SK-N-SH treated with all-trans-retinoic acid at 6 μM for 48 hours (cell line): ENCODE data around the gene GRB2.

ENCODE experiments used
- CREB5 ChIP-seq: fragments of 250-450 bp; sonication (Bioruptor Pico); IDR thresholded peaks from 2 replicates; pipeline ENCODE4 v1.5.1; 2020; ENCODE audit warnings: low read depth, mild to moderate bottlenecking, moderate library complexity
- CSDC2 ChIP-seq: fragments of 250-450 bp; sonication (Bioruptor Pico); IDR thresholded peaks from 2 replicates; pipeline ENCODE4 v1.5.0; 2020; ENCODE audit warnings: mild to moderate bottlenecking, moderate library complexity
- CSRNP3 ChIP-seq: fragments of 250-450 bp; sonication (Bioruptor Pico); IDR thresholded peaks from 2 replicates; pipeline ENCODE4 v1.5.1; 2021; ENCODE audit warnings: mild to moderate bottlenecking, moderate library complexity
- GLIS3 ChIP-seq: fragments of 250-450 bp; sonication (Bioruptor Pico); IDR thresholded peaks from 2 replicates; pipeline ENCODE4 v1.5.0; 2020; ENCODE audit warnings: mild to moderate bottlenecking, moderate library complexity
- ISL1 ChIP-seq: fragments of 250-450 bp; sonication (Bioruptor Pico); IDR thresholded peaks from 2 replicates; pipeline ENCODE4 v2.1.2; 2022; ENCODE audit warnings: mild to moderate bottlenecking, moderate library complexity
- TOX ChIP-seq: fragments of 250-450 bp; sonication (Bioruptor Pico); IDR thresholded peaks from 2 replicates; pipeline ENCODE4 v1.8.0; 2021; ENCODE audit warnings: mild to moderate bottlenecking, moderate library complexity, borderline replicate concordance
- TSHZ2 ChIP-seq: fragments of 250-450 bp; sonication (Bioruptor Pico); IDR thresholded peaks from 2 replicates; pipeline ENCODE4 v1.5.0; 2020; ENCODE audit warnings: mild to moderate bottlenecking, moderate library complexity
- ZFP3 ChIP-seq: fragments of 250-450 bp; sonication (Bioruptor Pico); IDR thresholded peaks from 2 replicates; pipeline ENCODE4 v1.5.0; 2020; ENCODE audit warnings: mild to moderate bottlenecking, moderate library complexity
- TF ChIP-seq, protein P1 (sequence below): fragments of 250-450 bp; sonication (Bioruptor Pico); IDR thresholded peaks from 2 replicates; pipeline ENCODE4 v1.8.0; 2021; ENCODE audit warnings: low read depth, mild to moderate bottlenecking, moderate library complexity, borderline replicate concordance
- TF ChIP-seq, protein P2 (sequence below): fragments of 250-450 bp; sonication (Bioruptor Pico); IDR thresholded peaks from 2 replicates; pipeline ENCODE4 v1.8.0; 2020; ENCODE audit warnings: mild to moderate bottlenecking, moderate library complexity, borderline replicate concordance

GRCh38 chr17:75373280-75373679, 32.2 kb downstream of the GRB2 start:
- TF ChIP-seq, protein P1, sequence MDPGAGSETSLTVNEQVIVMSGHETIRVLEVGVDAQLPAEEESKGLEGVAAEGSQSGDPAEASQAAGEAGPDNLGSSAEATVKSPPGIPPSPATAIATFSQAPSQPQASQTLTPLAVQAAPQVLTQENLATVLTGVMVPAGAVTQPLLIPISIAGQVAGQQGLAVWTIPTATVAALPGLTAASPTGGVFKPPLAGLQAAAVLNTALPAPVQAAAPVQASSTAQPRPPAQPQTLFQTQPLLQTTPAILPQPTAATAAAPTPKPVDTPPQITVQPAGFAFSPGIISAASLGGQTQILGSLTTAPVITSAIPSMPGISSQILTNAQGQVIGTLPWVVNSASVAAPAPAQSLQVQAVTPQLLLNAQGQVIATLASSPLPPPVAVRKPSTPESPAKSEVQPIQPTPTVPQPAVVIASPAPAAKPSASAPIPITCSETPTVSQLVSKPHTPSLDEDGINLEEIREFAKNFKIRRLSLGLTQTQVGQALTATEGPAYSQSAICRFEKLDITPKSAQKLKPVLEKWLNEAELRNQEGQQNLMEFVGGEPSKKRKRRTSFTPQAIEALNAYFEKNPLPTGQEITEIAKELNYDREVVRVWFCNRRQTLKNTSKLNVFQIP = no peak
- TF ChIP-seq, protein P2, sequence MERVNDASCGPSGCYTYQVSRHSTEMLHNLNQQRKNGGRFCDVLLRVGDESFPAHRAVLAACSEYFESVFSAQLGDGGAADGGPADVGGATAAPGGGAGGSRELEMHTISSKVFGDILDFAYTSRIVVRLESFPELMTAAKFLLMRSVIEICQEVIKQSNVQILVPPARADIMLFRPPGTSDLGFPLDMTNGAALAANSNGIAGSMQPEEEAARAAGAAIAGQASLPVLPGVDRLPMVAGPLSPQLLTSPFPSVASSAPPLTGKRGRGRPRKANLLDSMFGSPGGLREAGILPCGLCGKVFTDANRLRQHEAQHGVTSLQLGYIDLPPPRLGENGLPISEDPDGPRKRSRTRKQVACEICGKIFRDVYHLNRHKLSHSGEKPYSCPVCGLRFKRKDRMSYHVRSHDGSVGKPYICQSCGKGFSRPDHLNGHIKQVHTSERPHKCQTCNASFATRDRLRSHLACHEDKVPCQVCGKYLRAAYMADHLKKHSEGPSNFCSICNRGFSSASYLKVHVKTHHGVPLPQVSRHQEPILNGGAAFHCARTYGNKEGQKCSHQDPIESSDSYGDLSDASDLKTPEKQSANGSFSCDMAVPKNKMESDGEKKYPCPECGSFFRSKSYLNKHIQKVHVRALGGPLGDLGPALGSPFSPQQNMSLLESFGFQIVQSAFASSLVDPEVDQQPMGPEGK (CRISPR knock-in tag) = no peak
- no peak for TF ChIP-seq CSDC2 (CRISPR knock-in tag)
- no peak for TF ChIP-seq TSHZ2 (CRISPR knock-in tag)
- no peak for TF ChIP-seq ZFP3 (CRISPR knock-in tag)
- TF ChIP-seq CREB5 (CRISPR knock-in tag) = no peak
- no peak for TF ChIP-seq ISL1 (CRISPR knock-in tag)
- TF ChIP-seq GLIS3 (CRISPR knock-in tag) = no peak
- TF ChIP-seq TOX = no peak
- TF ChIP-seq CSRNP3 (CRISPR knock-in tag) = no peak
